WTC11 (cell line): ENCODE results near the gene ATXN10. TPM values are rescaled to one million over a fixed set of nuclear protein-coding genes. Genes with fewer than 3 reads are reported as not detected.

Source experiments
- ATAC-seq: fragments of 200-7000 bp; cut with Tn5 transposase; 2 replicates; pipeline ENCODE4 v1.10.0; 2021; ENCODE audit warnings: mild to moderate bottlenecking, moderate library complexity
- CTCF ChIA-PET: fragments of 300-600 bp; sonication (Branson Sonifier 250); formaldehyde crosslinking; loops from one replicate; lab custom pipeline; 2021; ENCODE audit warnings: antibody characterized with exemption; lab: Charles Lee
- POLR2A ChIA-PET: fragments of 350-600 bp; sonication (Branson Sonifier 250); formaldehyde crosslinking; loops from one replicate; lab custom pipeline; 2021; ENCODE audit warnings: antibody characterized with exemption; lab: Charles Lee
- DNase-seq: peaks from one replicate; pipeline ENCODE4 v3.0.0; 2021; ENCODE audit warnings: low spot score
- H3K27ac Mint-ChIP-seq: 2 replicates; pipeline ENCODE4 v1.8.0; 2021; ENCODE audit warnings: mixed read lengths
- H3K27me3 Mint-ChIP-seq: 2 replicates; pipeline ENCODE4 v1.8.0; 2021; ENCODE audit warnings: low read depth, mild to moderate bottlenecking, moderate library complexity, mixed read lengths
- H3K36me3 Mint-ChIP-seq: 2 replicates; pipeline ENCODE4 v1.8.0; 2021; ENCODE audit warnings: mixed read lengths
- H3K4me1 Mint-ChIP-seq: 2 replicates; pipeline ENCODE4 v1.8.0; 2022; ENCODE audit warnings: mixed read lengths
- H3K4me3 Mint-ChIP-seq: 2 replicates; pipeline ENCODE4 v1.8.0; 2021; ENCODE audit warnings: mild to moderate bottlenecking, moderate library complexity, mixed read lengths
- H3K9me3 Mint-ChIP-seq: 2 replicates; pipeline ENCODE4 v1.8.0; 2021; ENCODE audit warnings: mixed read lengths
- CTCF ChIP-seq: fragments of 200-600 bp; IDR thresholded peaks from 2 replicates; pipeline ENCODE4 v1.8.0; 2022; ENCODE audit warnings: antibody characterized with exemption
- E2F4 ChIP-seq: sonication (generic); formaldehyde crosslinking; IDR thresholded peaks from 2 replicates; pipeline ENCODE4 v1.8.1; 2022; ENCODE audit warnings: low read depth, mild to moderate bottlenecking, moderate library complexity, missing genetic modification reagents, borderline replicate concordance
- FOXK1 ChIP-seq: sonication (generic); formaldehyde crosslinking; IDR thresholded peaks from 2 replicates; pipeline ENCODE4 v1.8.0; 2022; ENCODE audit warnings: mild to moderate bottlenecking, moderate library complexity, missing genetic modification reagents
- FOXP1 ChIP-seq: sonication (generic); formaldehyde crosslinking; IDR thresholded peaks from 2 replicates; pipeline ENCODE4 v1.8.0; 2022; ENCODE audit warnings: missing genetic modification reagents, mild to moderate bottlenecking, moderate library complexity, borderline replicate concordance
- GABPB1 ChIP-seq: sonication (generic); formaldehyde crosslinking; IDR thresholded peaks from 2 replicates; pipeline ENCODE4 v1.8.1; 2023; ENCODE audit warnings: mild to moderate bottlenecking, missing genetic modification reagents
- GRHL2 ChIP-seq: fragments of 250-450 bp; sonication (Bioruptor Pico); IDR thresholded peaks from 2 replicates; pipeline ENCODE4 v1.8.0; 2022; ENCODE audit warnings: mild to moderate bottlenecking, moderate library complexity; ENCODE audit not compliant: insufficient replicate concordance, severe bottlenecking
- IRF2 ChIP-seq: sonication (generic); formaldehyde crosslinking; IDR thresholded peaks from 2 replicates; pipeline ENCODE4 v1.8.0; 2022; ENCODE audit warnings: low read depth, missing genetic modification reagents, borderline replicate concordance
- NFE2L1 ChIP-seq: sonication (generic); formaldehyde crosslinking; IDR thresholded peaks from 2 replicates; pipeline ENCODE4 v1.8.1; 2023; ENCODE audit warnings: missing genetic modification reagents
- NR1H2 ChIP-seq: sonication (generic); formaldehyde crosslinking; IDR thresholded peaks from 2 replicates; pipeline ENCODE4 v1.9.0; 2021; ENCODE audit warnings: mild to moderate bottlenecking, moderate library complexity, missing genetic modification reagents
- PRDM15 ChIP-seq: sonication (generic); formaldehyde crosslinking; IDR thresholded peaks from 2 replicates; pipeline ENCODE4 v1.8.0; 2022; ENCODE audit warnings: missing genetic modification reagents
- PRRX2 ChIP-seq: fragments of 250-450 bp; sonication (Bioruptor Pico); IDR thresholded peaks from 2 replicates; pipeline ENCODE4 v1.8.0; 2021; ENCODE audit warnings: mild to moderate bottlenecking
- TEAD1 ChIP-seq: sonication (generic); formaldehyde crosslinking; IDR thresholded peaks from 2 replicates; pipeline ENCODE4 v1.8.0; 2022; ENCODE audit warnings: mild to moderate bottlenecking, missing genetic modification reagents
- ZNF416 ChIP-seq: fragments of 250-450 bp; sonication (Bioruptor Pico); IDR thresholded peaks from 2 replicates; pipeline ENCODE4 v1.9.0; 2021; ENCODE audit warnings: mild to moderate bottlenecking, inconsistent platforms
- total RNA-seq: library from RNA; stranded (reverse); gene quantifications from 3 replicates; pipeline ENCODE4 v1.2.3, GENCODE V29; 2021
- TF ChIP-seq, protein P1 (sequence below): sonication (generic); formaldehyde crosslinking; conservative IDR thresholded peaks from 2 replicates; pipeline ENCODE4 v1.8.1; 2023; ENCODE audit warnings: mild to moderate bottlenecking, low read depth, missing genetic modification reagents, moderate library complexity
- TF ChIP-seq, protein P2 (sequence below): sonication (generic); formaldehyde crosslinking; IDR thresholded peaks from 2 replicates; pipeline ENCODE4 v1.8.0; 2022; ENCODE audit warnings: mild to moderate bottlenecking, missing genetic modification reagents
- TF ChIP-seq, protein P3 (sequence below): fragments of 250-450 bp; sonication (Bioruptor Pico); IDR thresholded peaks from 2 replicates; pipeline ENCODE4 v1.9.0; 2021; ENCODE audit warnings: mild to moderate bottlenecking
- TF ChIP-seq, protein P4 (sequence below): sonication (generic); formaldehyde crosslinking; IDR thresholded peaks from 2 replicates; pipeline ENCODE4 v1.8.0; 2023; ENCODE audit warnings: mild to moderate bottlenecking, missing genetic modification reagents

ATXN10 gene
- total RNA-seq, 1 experiment from 2014 or later, result 185 TPM

- CTCF ChIA-PET, result interaction anchor here (0.7 to 7.3 kb wide), 21 partner anchors 12 to 288 kb away, joined by 3 to 69 read pairs (median 6); partner anchors contain the start of gene ATXN10
- POLR2A ChIA-PET, result interaction anchor here (0.7 kb wide), 1 partner anchor 38 kb away, joined by 4 read pairs; no protein-coding TSS in a partner anchor
- TF ChIP-seq GRHL2 (CRISPR knock-in tag), result no peak
- TF ChIP-seq NFE2L1, result no peak
- no peak; the same call in 1 of the 2 replicates for TF ChIP-seq FOXP1 (CRISPR knock-in tag)
- TF ChIP-seq, protein P1, sequence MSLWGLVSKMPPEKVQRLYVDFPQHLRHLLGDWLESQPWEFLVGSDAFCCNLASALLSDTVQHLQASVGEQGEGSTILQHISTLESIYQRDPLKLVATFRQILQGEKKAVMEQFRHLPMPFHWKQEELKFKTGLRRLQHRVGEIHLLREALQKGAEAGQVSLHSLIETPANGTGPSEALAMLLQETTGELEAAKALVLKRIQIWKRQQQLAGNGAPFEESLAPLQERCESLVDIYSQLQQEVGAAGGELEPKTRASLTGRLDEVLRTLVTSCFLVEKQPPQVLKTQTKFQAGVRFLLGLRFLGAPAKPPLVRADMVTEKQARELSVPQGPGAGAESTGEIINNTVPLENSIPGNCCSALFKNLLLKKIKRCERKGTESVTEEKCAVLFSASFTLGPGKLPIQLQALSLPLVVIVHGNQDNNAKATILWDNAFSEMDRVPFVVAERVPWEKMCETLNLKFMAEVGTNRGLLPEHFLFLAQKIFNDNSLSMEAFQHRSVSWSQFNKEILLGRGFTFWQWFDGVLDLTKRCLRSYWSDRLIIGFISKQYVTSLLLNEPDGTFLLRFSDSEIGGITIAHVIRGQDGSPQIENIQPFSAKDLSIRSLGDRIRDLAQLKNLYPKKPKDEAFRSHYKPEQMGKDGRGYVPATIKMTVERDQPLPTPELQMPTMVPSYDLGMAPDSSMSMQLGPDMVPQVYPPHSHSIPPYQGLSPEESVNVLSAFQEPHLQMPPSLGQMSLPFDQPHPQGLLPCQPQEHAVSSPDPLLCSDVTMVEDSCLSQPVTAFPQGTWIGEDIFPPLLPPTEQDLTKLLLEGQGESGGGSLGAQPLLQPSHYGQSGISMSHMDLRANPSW (CRISPR knock-in tag), result no peak
- no peak for TF ChIP-seq FOXK1 (CRISPR knock-in tag)
- no peak for TF ChIP-seq CTCF
- TF ChIP-seq, protein P2, sequence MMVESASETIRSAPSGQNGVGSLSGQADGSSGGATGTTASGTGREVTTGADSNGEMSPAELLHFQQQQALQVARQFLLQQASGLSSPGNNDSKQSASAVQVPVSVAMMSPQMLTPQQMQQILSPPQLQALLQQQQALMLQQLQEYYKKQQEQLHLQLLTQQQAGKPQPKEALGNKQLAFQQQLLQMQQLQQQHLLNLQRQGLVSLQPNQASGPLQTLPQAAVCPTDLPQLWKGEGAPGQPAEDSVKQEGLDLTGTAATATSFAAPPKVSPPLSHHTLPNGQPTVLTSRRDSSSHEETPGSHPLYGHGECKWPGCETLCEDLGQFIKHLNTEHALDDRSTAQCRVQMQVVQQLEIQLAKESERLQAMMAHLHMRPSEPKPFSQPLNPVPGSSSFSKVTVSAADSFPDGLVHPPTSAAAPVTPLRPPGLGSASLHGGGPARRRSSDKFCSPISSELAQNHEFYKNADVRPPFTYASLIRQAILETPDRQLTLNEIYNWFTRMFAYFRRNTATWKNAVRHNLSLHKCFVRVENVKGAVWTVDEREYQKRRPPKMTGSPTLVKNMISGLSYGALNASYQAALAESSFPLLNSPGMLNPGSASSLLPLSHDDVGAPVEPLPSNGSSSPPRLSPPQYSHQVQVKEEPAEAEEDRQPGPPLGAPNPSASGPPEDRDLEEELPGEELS (CRISPR knock-in tag), result no peak
- no peak; the same call in 1 of the 2 replicates for TF ChIP-seq PRDM15 (CRISPR knock-in tag)
- TF ChIP-seq IRF2 (CRISPR knock-in tag), result no peak
- TF ChIP-seq ZNF416 (CRISPR knock-in tag), result no peak
- no peak for TF ChIP-seq GABPB1 (CRISPR knock-in tag)
- TF ChIP-seq, protein P3, sequence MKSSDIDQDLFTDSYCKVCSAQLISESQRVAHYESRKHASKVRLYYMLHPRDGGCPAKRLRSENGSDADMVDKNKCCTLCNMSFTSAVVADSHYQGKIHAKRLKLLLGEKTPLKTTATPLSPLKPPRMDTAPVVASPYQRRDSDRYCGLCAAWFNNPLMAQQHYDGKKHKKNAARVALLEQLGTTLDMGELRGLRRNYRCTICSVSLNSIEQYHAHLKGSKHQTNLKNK, result no peak
- no peak for TF ChIP-seq NR1H2 (CRISPR knock-in tag)
- TF ChIP-seq E2F4 (CRISPR knock-in tag), result no peak
- TF ChIP-seq, protein P4, sequence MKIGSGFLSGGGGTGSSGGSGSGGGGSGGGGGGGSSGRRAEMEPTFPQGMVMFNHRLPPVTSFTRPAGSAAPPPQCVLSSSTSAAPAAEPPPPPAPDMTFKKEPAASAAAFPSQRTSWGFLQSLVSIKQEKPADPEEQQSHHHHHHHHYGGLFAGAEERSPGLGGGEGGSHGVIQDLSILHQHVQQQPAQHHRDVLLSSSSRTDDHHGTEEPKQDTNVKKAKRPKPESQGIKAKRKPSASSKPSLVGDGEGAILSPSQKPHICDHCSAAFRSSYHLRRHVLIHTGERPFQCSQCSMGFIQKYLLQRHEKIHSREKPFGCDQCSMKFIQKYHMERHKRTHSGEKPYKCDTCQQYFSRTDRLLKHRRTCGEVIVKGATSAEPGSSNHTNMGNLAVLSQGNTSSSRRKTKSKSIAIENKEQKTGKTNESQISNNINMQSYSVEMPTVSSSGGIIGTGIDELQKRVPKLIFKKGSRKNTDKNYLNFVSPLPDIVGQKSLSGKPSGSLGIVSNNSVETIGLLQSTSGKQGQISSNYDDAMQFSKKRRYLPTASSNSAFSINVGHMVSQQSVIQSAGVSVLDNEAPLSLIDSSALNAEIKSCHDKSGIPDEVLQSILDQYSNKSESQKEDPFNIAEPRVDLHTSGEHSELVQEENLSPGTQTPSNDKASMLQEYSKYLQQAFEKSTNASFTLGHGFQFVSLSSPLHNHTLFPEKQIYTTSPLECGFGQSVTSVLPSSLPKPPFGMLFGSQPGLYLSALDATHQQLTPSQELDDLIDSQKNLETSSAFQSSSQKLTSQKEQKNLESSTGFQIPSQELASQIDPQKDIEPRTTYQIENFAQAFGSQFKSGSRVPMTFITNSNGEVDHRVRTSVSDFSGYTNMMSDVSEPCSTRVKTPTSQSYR (CRISPR knock-in tag), result no peak
- no peak for TF ChIP-seq PRRX2 (CRISPR knock-in tag)
- TF ChIP-seq TEAD1 (CRISPR knock-in tag), result no peak
- H3K27ac Mint-ChIP-seq, result no peak overlapping the region
- H3K4me3 Mint-ChIP-seq, result peak overlapping the region; percentile 34; the same call in 1 of the 2 replicates
- ATAC-seq, result no peak; the same call in 1 of the 2 replicates
- H3K9me3 Mint-ChIP-seq, result no peaks in the 10 kb centered on the region
- no peaks in the 10 kb centered on the region for H3K36me3 Mint-ChIP-seq
- DNase-seq, result no peak
- H3K4me1 Mint-ChIP-seq, result peaks cover 21% of the 10 kb centered on the region
- H3K27me3 Mint-ChIP-seq, result peaks cover 72% of the 10 kb centered on the region
These were observed 194.6 kb downstream of the ATXN10 start for GRCh38 chr22:45866126-45866645.
